ENCODE measurements around the gene SIL1. TPM values are rescaled to one million over a fixed set of nuclear protein-coding genes. Genes with fewer than 3 reads are reported as not detected.

The SIL1 gene
- total RNA-seq, 1 donor from 2014 or later = 41.6 TPM

DNA sequence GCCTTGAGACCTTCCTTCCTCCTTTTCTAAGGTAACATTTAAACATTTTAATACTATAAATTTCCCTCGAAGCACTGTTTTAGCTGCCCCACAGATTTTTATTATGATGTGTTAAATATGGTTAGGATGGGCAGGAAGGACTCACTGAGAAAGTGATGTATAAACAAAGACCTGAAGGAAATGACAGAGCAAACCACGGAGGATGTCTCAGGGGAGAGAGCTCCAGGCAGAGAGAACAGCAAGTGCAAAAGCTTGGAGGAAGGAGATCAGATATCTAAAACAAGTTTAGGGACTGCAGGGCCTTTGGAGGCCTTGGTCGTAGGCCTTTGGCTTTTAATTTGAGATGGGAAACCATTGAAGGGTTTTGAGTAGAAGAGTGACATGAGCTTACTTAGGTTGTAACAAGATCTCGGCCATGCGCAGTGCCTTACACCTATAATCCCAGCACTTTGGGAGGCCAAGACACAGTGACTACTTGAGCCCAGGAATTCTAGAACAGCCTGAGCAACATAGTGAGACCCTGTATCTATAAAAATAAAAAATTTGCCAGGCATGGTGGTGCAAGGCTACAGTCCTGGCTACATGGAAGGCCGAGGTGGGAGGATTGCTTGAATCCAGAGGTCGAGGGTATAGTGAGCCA is 287.5 kb downstream of the SIL1 start:
- Mint-ChIP-seq H3K36me3 (ENCODE audit: low read depth, unreplicated experiment) (peaks cover 12% of the 10 kb centered on the region), H3K27ac (ENCODE audit: unreplicated experiment) (peak overlapping the region; percentile 10), H3K4me3 (ENCODE audit: unreplicated experiment) (no peak overlapping the region), H3K4me1 (ENCODE audit: low read depth, unreplicated experiment) (peaks cover 33% of the 10 kb centered on the region), H3K9me3 (ENCODE audit: unreplicated experiment) (no peaks in the 10 kb centered on the region), H3K27me3 (ENCODE audit: low read depth, unreplicated experiment) (no peaks in the 10 kb centered on the region)
- TF ChIP-seq CTCF (IDR thresholded peaks at IDR 0.05; ENCODE audit: insufficient read depth, low read depth, low read length) = no peak
- no peak for TF ChIP-seq EZH2 (IDR thresholded peaks at IDR 0.05; ENCODE audit: insufficient read depth, low read length)
- Histone ChIP-seq H3K9me3 (ENCODE audit: insufficient read depth, low read depth, low read length) (no peaks in the 10 kb centered on the region), H3K79me2 (ENCODE audit: insufficient read depth, low read length) (peaks cover 9% of the 10 kb centered on the region), H3K4me1 (ENCODE audit: insufficient read depth, low read length) (peaks cover 11% of the 10 kb centered on the region), H4K20me1 (ENCODE audit: insufficient read depth, low read length) (peaks cover 49% of the 10 kb centered on the region), H2AFZ (ENCODE audit: low read depth, low read length) (no peak overlapping the region), H3K4me2 (ENCODE audit: low read length) (no peak overlapping the region), H3K27ac (ENCODE audit: low read depth, low read length) (no peak overlapping the region), H3K9ac (ENCODE audit: low read length) (no peak overlapping the region), H3K36me3 (ENCODE audit: insufficient read depth, low read length) (peaks cover 16% of the 10 kb centered on the region), H3K27me3 (ENCODE audit: insufficient read depth, low read length) (no peaks in the 10 kb centered on the region), H3K4me3 (ENCODE audit: insufficient read depth, low read depth, low read length) (no peak overlapping the region)
- DNase-seq (ENCODE audit: low read depth) = no peak
- FAIRE-seq = no peak

- H3K27ac Mint-ChIP-seq (ENCODE audit: unreplicated experiment) = no peak overlapping the region
Observed at GRCh38 chr5:138909734-138910133, 288.4 kb downstream of the SIL1 start.

More at GRCh38 chr5:138909734-138910133, 288.4 kb downstream of the SIL1 start:
- Histone ChIP-seq H3K4me3 (ENCODE audit: insufficient read depth, low read depth, low read length) (no peak overlapping the region), H3K9me3 (ENCODE audit: insufficient read depth, low read depth, low read length) (no peaks in the 10 kb centered on the region), H3K9ac (ENCODE audit: low read length) (no peak overlapping the region), H3K27me3 (ENCODE audit: insufficient read depth, low read length) (no peaks in the 10 kb centered on the region), H3K4me1 (ENCODE audit: insufficient read depth, low read length) (peaks cover 16% of the 10 kb centered on the region), H3K79me2 (ENCODE audit: insufficient read depth, low read length) (peaks cover 9% of the 10 kb centered on the region), H4K20me1 (ENCODE audit: insufficient read depth, low read length) (peaks cover 44% of the 10 kb centered on the region), H3K27ac (ENCODE audit: low read depth, low read length) (no peak overlapping the region), H2AFZ (ENCODE audit: low read depth, low read length) (no peak overlapping the region), H3K36me3 (ENCODE audit: insufficient read depth, low read length) (peaks cover 20% of the 10 kb centered on the region), H3K4me2 (ENCODE audit: low read length) (no peak overlapping the region)
- H3K4me3 Mint-ChIP-seq (ENCODE audit: unreplicated experiment) = no peak overlapping the region
- no peak for TF ChIP-seq CTCF (IDR thresholded peaks at IDR 0.05; ENCODE audit: insufficient read depth, low read depth, low read length)
- no peak for TF ChIP-seq EZH2 (IDR thresholded peaks at IDR 0.05; ENCODE audit: insufficient read depth, low read length)
- DNase-seq (ENCODE audit: low read depth) (no peak), FAIRE-seq (no peak)
- no peaks in the 10 kb centered on the region for H3K9me3 Mint-ChIP-seq (ENCODE audit: unreplicated experiment)
- no peaks in the 10 kb centered on the region for H3K27me3 Mint-ChIP-seq (ENCODE audit: low read depth, unreplicated experiment)
- H3K4me1 Mint-ChIP-seq (ENCODE audit: low read depth, unreplicated experiment) = peaks cover 40% of the 10 kb centered on the region
- H3K36me3 Mint-ChIP-seq (ENCODE audit: low read depth, unreplicated experiment) = peaks cover 12% of the 10 kb centered on the region
